ENCODE results near the gene HSPB2.

- TF ChIP-seq CTCF (IDR thresholded peaks at IDR 0.05; ENCODE audit: low read depth, low read length): no peak
- TF ChIP-seq POLR2A (IDR thresholded peaks at IDR 0.05; ENCODE audit: extremely low read depth, insufficient read length): no peak
- TF ChIP-seq MAX (IDR thresholded peaks at IDR 0.05; ENCODE audit: low read depth, low read length): no peak
- TF ChIP-seq MYC (IDR thresholded peaks at IDR 0.05; ENCODE audit: low read depth, low read length): no peak
Observed at GRCh38 chr11:111921541-111922230, 9.2 kb downstream of the HSPB2 start.
